MM.1S (cell line): ENCODE results near the gene RIPK1.

ENCODE experiments used
- DNase-seq: peaks from one replicate; pipeline ENCODE4 v3.0.0-alpha.2; 2015
- H2AFZ ChIP-seq: fragments of 300-600 bp; sonication (generic); 2 replicates; pipeline ENCODE4 v1.6.0; 2016; ENCODE audit warnings: antibody characterized with exemption, low read length
- H3F3A ChIP-seq: fragments of 300-600 bp; sonication (generic); 2 replicates; pipeline ENCODE4 v1.6.1; 2016; ENCODE audit warnings: mild to moderate bottlenecking, antibody characterized with exemption, low read length, moderate library complexity, mixed read lengths; ENCODE audit not compliant: insufficient read depth
- H3K27ac ChIP-seq: fragments of 300-600 bp; sonication (generic); 2 replicates; pipeline ENCODE4 v1.5.1; 2016; ENCODE audit warnings: mild to moderate bottlenecking, low read length
- H3K27me3 ChIP-seq: fragments of 300-600 bp; sonication (generic); replicated peaks from 2 replicates; pipeline ENCODE4 v1.6.0; 2016; ENCODE audit warnings: low read length; ENCODE audit not compliant: insufficient read depth
- H3K36me3 ChIP-seq: fragments of 300-600 bp; sonication (generic); replicated peaks from 2 replicates; pipeline ENCODE4 v1.6.1; 2016; ENCODE audit warnings: mild to moderate bottlenecking, low read length, mixed read lengths; ENCODE audit not compliant: insufficient read depth
- H3K4me1 ChIP-seq: fragments of 300-600 bp; sonication (generic); 2 replicates; pipeline ENCODE4 v1.6.1; 2016; ENCODE audit warnings: low read length, mixed read lengths
- H3K4me2 ChIP-seq: fragments of 300-600 bp; sonication (generic); 2 replicates; pipeline ENCODE4 v1.6.0; 2016; ENCODE audit warnings: low read depth, low read length
- H3K4me3 ChIP-seq: fragments of 300-600 bp; sonication (generic); 2 replicates; pipeline ENCODE4 v1.5.1; 2016; ENCODE audit warnings: low read length, mixed read lengths
- H3K79me2 ChIP-seq: fragments of 300-600 bp; sonication (generic); 2 replicates; pipeline ENCODE4 v1.6.1; 2016; ENCODE audit warnings: mixed run types, low read length, mixed read lengths
- H3K9ac ChIP-seq: fragments of 300-600 bp; sonication (generic); 2 replicates; pipeline ENCODE4 v1.6.1; 2016; ENCODE audit warnings: low read length, mixed read lengths
- H3K9me2 ChIP-seq: fragments of 300-600 bp; sonication (generic); replicated peaks from 2 replicates; pipeline ENCODE4 v1.6.1; 2016; ENCODE audit warnings: mild to moderate bottlenecking, low read length, mixed read lengths; ENCODE audit not compliant: insufficient read depth
- H3K9me3 ChIP-seq: fragments of 300-600 bp; sonication (generic); replicated peaks from 2 replicates; pipeline ENCODE4 v1.6.1; 2016; ENCODE audit warnings: mild to moderate bottlenecking, low read length, mixed read lengths; ENCODE audit not compliant: insufficient read depth
- H4K20me1 ChIP-seq: fragments of 300-600 bp; sonication (generic); 2 replicates; pipeline ENCODE4 v1.6.1; 2016; ENCODE audit warnings: mild to moderate bottlenecking, low read length, moderate library complexity, mixed read lengths; ENCODE audit not compliant: insufficient read depth
- EZH2 ChIP-seq: fragments of 300-600 bp; sonication (generic); optimal IDR thresholded peaks from 2 replicates; pipeline ENCODE3; 2017; ENCODE audit warnings: low read depth, mild to moderate bottlenecking, antibody characterized with exemption, low read length, mixed read lengths
- EZH2phosphoT487 ChIP-seq: fragments of 300-600 bp; sonication (generic); IDR thresholded peaks from 2 replicates; pipeline ENCODE4 v1.6.1; 2018; ENCODE audit warnings: antibody characterized with exemption, low read length
- TF ChIP-seq, protein P1 (sequence below): fragments of 300-600 bp; sonication (generic); IDR thresholded peaks from 2 replicates; pipeline ENCODE4 v1.5.1; 2016; ENCODE audit warnings: antibody characterized with exemption, low read length, mixed read lengths

RIPK1 gene

DNA sequence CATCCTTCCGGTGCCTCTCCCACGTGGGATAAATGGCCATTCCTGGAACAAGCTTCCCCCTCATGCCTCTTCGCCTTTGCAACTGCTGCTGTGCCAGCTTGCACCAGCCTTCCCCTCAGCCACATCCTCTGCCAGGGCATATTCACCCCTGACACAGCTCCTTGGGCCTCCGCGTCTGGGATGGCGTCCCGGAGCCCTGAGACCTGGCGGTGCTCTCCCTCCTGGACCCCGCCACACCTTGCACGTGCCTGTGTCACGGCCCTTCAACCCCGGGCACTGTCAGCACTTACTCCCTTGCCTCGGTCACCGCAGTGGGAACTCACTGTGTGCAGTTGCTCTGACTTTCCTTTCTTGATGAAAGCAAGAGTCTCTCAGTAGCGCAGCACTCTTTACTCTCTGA is 63.4 kb downstream of the RIPK1 start:
- H3K9me3 ChIP-seq, result no peaks in the 10 kb centered on the region
- no peaks in the 10 kb centered on the region for H4K20me1 ChIP-seq
- no peak for DNase-seq
- no peaks in the 10 kb centered on the region for H3K4me1 ChIP-seq
- TF ChIP-seq, protein P1, sequence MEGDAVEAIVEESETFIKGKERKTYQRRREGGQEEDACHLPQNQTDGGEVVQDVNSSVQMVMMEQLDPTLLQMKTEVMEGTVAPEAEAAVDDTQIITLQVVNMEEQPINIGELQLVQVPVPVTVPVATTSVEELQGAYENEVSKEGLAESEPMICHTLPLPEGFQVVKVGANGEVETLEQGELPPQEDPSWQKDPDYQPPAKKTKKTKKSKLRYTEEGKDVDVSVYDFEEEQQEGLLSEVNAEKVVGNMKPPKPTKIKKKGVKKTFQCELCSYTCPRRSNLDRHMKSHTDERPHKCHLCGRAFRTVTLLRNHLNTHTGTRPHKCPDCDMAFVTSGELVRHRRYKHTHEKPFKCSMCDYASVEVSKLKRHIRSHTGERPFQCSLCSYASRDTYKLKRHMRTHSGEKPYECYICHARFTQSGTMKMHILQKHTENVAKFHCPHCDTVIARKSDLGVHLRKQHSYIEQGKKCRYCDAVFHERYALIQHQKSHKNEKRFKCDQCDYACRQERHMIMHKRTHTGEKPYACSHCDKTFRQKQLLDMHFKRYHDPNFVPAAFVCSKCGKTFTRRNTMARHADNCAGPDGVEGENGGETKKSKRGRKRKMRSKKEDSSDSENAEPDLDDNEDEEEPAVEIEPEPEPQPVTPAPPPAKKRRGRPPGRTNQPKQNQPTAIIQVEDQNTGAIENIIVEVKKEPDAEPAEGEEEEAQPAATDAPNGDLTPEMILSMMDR, result no peak
- TF ChIP-seq EZH2phosphoT487, result no peak
- TF ChIP-seq EZH2, result no peak
- H3K27ac ChIP-seq, result no peak overlapping the region
- H3K36me3 ChIP-seq, result no peaks in the 10 kb centered on the region
- no peak overlapping the region for H2AFZ ChIP-seq
- no peaks in the 10 kb centered on the region for H3K79me2 ChIP-seq
- no peak overlapping the region for H3K4me2 ChIP-seq
- H3F3A ChIP-seq, result no peaks in the 10 kb centered on the region
- H3K27me3 ChIP-seq, result no peaks in the 10 kb centered on the region
- no peaks in the 10 kb centered on the region for H3K9me2 ChIP-seq
- H3K9ac ChIP-seq, result no peak overlapping the region
- H3K4me3 ChIP-seq, result no peak overlapping the region

DNA sequence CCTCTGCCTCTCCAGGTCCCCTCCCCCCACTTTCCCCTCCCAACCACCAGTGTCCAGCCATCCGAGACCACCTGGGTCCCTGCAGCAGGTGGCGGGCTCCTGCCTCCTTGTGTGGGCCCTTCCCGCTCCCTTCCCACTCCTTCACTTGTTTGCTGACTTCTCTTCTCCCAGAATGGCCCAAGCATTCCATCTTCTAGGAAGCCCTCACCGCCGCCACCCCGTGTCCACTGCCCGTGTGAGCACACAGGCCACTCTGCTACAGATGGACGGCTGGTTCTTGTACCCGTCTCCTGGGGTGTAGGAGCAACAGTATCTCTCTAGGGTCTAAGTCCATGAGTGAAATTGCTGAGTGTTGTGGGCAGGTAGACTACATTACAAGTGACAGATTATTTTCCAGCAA is 65.2 kb downstream of the RIPK1 start:
- no peaks in the 10 kb centered on the region for H3K36me3 ChIP-seq
- DNase-seq, result no peak
- no peaks in the 10 kb centered on the region for H3K4me1 ChIP-seq
- no peaks in the 10 kb centered on the region for H3K79me2 ChIP-seq
- no peaks in the 10 kb centered on the region for H3F3A ChIP-seq
- H3K27ac ChIP-seq, result no peak overlapping the region
- H3K4me2 ChIP-seq, result no peak overlapping the region
- H3K9me2 ChIP-seq, result no peaks in the 10 kb centered on the region
- H4K20me1 ChIP-seq, result no peaks in the 10 kb centered on the region
- TF ChIP-seq EZH2phosphoT487, result no peak
- TF ChIP-seq EZH2, result no peak
- TF ChIP-seq, protein P1, result no peak
- H3K4me3 ChIP-seq, result no peak overlapping the region
- H2AFZ ChIP-seq, result no peak overlapping the region
- H3K27me3 ChIP-seq, result no peaks in the 10 kb centered on the region
- H3K9ac ChIP-seq, result no peak overlapping the region
- no peaks in the 10 kb centered on the region for H3K9me3 ChIP-seq

DNA sequence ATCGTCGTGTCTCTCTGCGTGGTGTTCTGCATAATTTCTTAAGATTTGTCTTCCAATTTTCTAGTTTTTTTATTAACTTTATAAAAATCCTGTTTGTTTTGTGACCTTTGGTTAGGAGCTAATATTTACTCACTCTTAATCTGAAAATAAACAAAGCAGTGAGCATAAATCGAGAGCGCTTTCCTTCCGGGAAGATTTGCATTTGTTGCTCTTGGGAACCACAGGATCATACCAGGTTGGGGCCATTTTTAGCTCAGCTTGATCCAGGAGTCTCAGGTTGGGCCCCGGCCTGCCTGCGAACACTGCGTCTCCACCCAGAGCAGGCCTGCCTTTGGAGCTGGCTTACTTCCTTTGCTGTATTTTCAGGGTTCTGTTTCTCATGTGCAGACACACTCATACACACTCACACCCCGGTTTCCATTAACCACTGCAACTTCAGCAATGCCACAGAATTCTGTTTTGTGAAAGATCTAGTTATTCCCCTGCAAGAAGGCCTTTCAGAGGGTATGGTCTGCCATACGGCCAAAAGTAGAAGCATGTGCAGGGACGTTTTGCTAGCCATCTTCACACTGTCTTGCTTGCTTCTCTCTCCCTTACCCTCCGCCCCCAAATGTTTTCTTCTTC is 67.5 kb downstream of the RIPK1 start:
- H3K4me1 ChIP-seq, result no peaks in the 10 kb centered on the region
- H4K20me1 ChIP-seq, result no peaks in the 10 kb centered on the region
- no peak for DNase-seq
- TF ChIP-seq EZH2, result no peak
- TF ChIP-seq, protein P1, result no peak
- TF ChIP-seq EZH2phosphoT487, result no peak
- H3K4me3 ChIP-seq, result no peak overlapping the region
- H3K4me2 ChIP-seq, result no peak overlapping the region
- no peaks in the 10 kb centered on the region for H3K79me2 ChIP-seq
- H3K27ac ChIP-seq, result no peak overlapping the region
- no peaks in the 10 kb centered on the region for H3K27me3 ChIP-seq
- no peaks in the 10 kb centered on the region for H3F3A ChIP-seq
- no peak overlapping the region for H3K9ac ChIP-seq
- H3K9me2 ChIP-seq, result no peaks in the 10 kb centered on the region
- H3K36me3 ChIP-seq, result no peaks in the 10 kb centered on the region
- H2AFZ ChIP-seq, result no peak overlapping the region
- no peaks in the 10 kb centered on the region for H3K9me3 ChIP-seq
